ENCODE results near the gene SUSD2.

SUSD2 gene

DNA sequence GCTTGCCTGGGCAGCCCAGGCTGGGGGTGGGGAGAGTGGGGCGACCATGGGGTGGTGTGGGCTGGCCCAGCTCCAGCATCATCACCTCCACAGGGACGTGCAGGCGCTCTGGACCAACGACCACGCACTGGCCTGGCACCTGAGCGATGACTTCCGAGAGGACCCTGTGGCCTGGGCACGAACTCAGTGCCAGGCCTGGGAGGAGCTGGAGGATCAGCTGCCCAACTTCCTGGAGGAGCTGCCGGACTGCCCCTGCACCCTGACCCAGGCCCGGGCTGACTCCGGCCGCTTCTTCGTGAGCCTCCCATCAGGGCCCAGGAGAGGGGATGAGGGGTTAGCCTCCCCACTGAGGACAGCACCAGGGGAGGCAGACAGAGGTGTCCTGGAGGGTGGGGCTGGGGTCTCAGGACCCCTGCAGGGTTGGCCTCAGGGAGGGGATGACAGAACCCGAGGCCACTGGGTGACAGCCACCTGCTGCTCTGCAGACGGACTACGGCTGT, 3.8 kb downstream of the SUSD2 start:
- POLR2A ChIA-PET = no interaction called here
- DNase-seq (ENCODE audit: extremely low spot score) = no peak
- CTCF ChIA-PET = no interaction called here
- TF ChIP-seq FOXK2 (IDR thresholded peaks at IDR 0.05) = no peak
- no peak for TF ChIP-seq FOXA1 (IDR thresholded peaks at IDR 0.05)
- TF ChIP-seq ELF4 (IDR thresholded peaks at IDR 0.05) = no peak
- no peak for TF ChIP-seq LEF1 (IDR thresholded peaks at IDR 0.05; ENCODE audit: borderline replicate concordance)
- no peak for TF ChIP-seq L3MBTL2 (conservative IDR thresholded peaks at IDR 0.05)
- TF ChIP-seq NFRKB (IDR thresholded peaks at IDR 0.05) = no peak
- no peak for TF ChIP-seq CTBP1 (IDR thresholded peaks at IDR 0.05; ENCODE audit: borderline replicate concordance)
- no peak for TF ChIP-seq FOXM1 (IDR thresholded peaks at IDR 0.05; ENCODE audit: borderline replicate concordance)
- no peak for TF ChIP-seq SUZ12 (IDR thresholded peaks at IDR 0.05)
- no peak for TF ChIP-seq TARDBP (IDR thresholded peaks at IDR 0.05)

DNA sequence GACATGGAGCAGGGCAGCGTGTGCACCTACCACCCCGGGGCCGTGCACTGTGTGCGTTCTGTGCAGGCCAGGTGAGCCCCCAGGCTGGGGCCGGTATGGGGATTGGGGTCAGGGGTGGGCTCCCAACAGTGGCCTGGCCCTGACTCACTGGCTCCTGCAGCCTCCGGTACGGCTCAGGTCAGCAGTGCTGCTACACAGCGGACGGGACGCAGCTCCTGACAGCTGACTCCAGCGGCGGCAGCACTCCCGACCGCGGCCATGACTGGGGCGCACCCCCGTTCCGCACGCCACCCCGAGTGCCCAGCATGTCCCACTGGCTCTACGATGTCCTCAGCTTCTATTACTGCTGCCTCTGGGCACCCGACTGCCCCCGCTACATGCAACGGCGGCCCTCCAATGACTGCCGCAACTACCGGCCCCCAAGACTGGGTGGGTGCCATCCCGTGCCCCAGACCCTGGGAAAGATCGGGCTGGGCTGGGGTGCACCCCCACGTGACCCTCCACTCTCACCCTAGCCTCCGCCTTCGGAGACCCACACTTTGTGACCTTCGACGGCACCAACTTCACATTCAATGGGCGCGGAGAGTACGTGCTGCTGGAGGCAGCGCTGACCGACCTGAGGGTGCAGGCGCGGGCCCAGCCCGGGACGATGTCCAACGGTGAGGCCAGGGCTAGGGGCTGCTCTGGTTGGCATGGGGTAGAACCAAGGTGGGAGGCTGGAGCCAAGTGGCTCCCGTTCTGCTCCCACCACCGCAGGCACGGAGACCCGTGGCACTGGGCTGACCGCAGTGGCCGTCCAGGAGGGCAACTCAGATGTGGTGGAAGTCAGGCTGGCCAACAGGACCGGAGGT, 4.4 kb downstream of the SUSD2 start:
- CTCF ChIA-PET = no interaction called here
- no peak for DNase-seq (ENCODE audit: extremely low spot score)
- TF ChIP-seq FOXM1 (IDR thresholded peaks at IDR 0.05; ENCODE audit: borderline replicate concordance) (no peak), FOXA1 (IDR thresholded peaks at IDR 0.05) (no peak), FOXK2 (IDR thresholded peaks at IDR 0.05) (no peak), HDGF (IDR thresholded peaks at IDR 0.05; ENCODE audit: borderline replicate concordance) (no peak), TARDBP (IDR thresholded peaks at IDR 0.05) (no peak), ZNF384 (IDR thresholded peaks at IDR 0.05) (no peak), SUZ12 (IDR thresholded peaks at IDR 0.05) (no peak), L3MBTL2 (conservative IDR thresholded peaks at IDR 0.05) (no peak), NFRKB (IDR thresholded peaks at IDR 0.05) (no peak), LEF1 (IDR thresholded peaks at IDR 0.05; ENCODE audit: borderline replicate concordance) (no peak)
- TF ChIP-seq, protein P1, sequence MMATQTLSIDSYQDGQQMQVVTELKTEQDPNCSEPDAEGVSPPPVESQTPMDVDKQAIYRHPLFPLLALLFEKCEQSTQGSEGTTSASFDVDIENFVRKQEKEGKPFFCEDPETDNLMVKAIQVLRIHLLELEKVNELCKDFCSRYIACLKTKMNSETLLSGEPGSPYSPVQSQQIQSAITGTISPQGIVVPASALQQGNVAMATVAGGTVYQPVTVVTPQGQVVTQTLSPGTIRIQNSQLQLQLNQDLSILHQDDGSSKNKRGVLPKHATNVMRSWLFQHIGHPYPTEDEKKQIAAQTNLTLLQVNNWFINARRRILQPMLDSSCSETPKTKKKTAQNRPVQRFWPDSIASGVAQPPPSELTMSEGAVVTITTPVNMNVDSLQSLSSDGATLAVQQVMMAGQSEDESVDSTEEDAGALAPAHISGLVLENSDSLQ (IDR thresholded peaks at IDR 0.05) = no peak
- POLR2A ChIA-PET = no interaction called here

DNA sequence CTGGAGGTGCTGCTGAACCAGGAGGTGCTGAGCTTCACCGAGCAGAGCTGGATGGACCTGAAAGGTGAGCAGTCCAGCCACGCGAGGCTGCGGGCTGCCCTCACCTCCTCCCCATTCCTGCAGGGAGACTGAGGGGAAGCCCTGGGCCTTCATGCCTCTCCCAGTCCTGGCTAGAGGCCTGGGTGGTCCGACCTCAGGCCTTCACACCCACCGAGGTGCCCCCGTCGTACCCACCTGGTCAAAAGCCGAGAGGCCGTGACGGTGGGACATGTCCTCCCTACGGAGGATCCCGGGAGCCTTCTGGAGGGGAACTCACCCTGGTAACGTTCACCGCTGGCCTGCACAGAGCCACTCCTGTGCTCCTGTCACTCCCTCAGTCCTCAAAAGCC, 5.1 kb downstream of the SUSD2 start:
- CTCF ChIA-PET = no interaction called here
- POLR2A ChIA-PET = no interaction called here
- no peak for DNase-seq (ENCODE audit: extremely low spot score)
- no peak for TF ChIP-seq CTBP1 (IDR thresholded peaks at IDR 0.05; ENCODE audit: borderline replicate concordance)
- no peak for TF ChIP-seq HDGF (IDR thresholded peaks at IDR 0.05; ENCODE audit: borderline replicate concordance)
- TF ChIP-seq ZNF384 (IDR thresholded peaks at IDR 0.05) = no peak
- no peak for TF ChIP-seq BHLHE40 (IDR thresholded peaks at IDR 0.05; ENCODE audit: borderline replicate concordance)
- no peak for TF ChIP-seq FOXK2 (IDR thresholded peaks at IDR 0.05)
- no peak for TF ChIP-seq ELF4 (IDR thresholded peaks at IDR 0.05)
- no peak for TF ChIP-seq SP1 (IDR thresholded peaks at IDR 0.05)

DNA sequence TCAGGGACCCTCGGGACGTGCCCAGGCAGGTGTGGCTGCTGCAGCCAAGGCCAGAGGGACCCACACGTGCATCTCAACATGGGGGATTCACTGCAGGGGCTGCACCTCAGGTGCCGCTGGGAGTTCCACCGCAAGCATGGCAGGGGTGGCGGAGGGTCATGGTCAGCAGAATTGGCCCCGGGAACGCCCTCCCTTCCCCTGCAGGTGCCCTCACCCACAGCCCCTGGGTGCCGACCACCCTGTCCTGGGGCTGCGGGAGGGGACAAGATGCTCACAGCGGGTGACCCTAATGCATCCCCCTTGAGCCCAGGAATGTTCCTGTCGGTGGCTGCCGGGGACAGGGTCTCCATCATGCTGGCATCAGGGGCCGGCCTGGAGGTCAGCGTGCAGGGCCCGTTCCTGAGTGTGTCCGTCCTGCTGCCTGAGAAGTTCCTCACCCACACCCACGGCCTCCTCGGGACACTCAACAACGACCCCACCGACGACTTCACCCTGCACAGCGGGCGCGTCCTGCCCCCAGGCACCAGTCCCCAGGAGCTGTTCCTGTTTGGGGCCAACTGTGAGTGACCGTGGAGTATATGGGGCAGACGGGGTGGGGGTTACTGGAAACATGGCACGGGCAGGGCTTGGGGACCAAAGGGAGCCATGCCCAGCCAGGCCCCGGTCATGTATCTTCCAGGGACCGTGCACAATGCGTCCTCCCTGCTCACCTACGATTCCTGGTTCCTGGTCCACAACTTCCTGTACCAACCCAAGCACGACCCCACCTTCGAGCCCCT, 5.8 kb downstream of the SUSD2 start:
- ChIA-PET CTCF (no interaction called here), POLR2A (no interaction called here)
- no peak for DNase-seq (ENCODE audit: extremely low spot score)
- no peak for TF ChIP-seq HDGF (IDR thresholded peaks at IDR 0.05; ENCODE audit: borderline replicate concordance)
- no peak for TF ChIP-seq LEF1 (IDR thresholded peaks at IDR 0.05; ENCODE audit: borderline replicate concordance)
- no peak for TF ChIP-seq TARDBP (IDR thresholded peaks at IDR 0.05)
- no peak for TF ChIP-seq ELF4 (IDR thresholded peaks at IDR 0.05)
- no peak for TF ChIP-seq ZNF384 (IDR thresholded peaks at IDR 0.05)
- no peak for TF ChIP-seq BHLHE40 (IDR thresholded peaks at IDR 0.05; ENCODE audit: borderline replicate concordance)

DNA sequence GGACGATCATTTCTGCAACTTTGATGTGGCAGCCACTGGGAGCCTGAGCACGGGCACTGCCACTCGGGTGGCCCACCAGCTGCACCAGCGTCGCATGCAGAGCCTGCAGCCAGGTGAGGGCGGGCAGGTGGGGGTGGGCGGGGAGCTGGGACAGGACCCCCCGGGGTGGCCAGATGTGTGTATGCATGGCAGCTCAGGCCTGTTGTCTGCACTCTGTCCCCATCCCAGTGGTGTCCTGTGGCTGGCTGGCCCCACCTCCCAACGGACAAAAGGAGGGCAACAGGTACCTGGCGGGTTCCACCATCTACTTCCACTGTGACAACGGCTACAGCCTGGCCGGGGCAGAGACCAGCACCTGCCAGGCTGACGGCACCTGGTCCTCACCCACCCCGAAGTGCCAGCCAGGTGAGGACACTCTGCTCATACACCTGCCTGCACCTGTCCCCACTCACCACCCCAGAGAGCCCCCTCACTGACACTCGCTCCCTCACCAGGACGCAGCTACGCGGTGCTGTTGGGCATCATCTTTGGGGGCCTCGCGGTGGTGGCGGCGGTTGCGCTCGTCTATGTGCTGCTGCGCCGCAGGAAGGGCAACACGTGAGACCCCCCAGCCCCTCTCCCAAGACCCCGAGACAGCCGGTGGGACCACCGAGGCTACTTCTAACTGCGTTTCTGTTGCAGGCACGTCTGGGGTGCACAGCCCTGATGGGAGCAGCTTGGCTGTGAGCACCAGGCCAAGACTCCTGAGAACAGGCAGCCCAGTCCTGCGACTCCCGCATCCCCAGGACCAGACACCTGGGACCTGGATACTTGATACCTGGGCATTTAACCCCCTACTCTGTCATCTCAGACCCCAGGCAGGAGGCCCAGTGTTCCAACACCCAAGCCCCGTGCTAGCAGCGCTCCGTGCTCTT, 6.7 kb downstream of the SUSD2 start:
- DNase-seq (ENCODE audit: extremely low spot score) = no peak
- CTCF ChIA-PET = interaction anchor here (0.6 to 0.7 kb wide), 2 partner anchors 11 to 40 kb away, joined by 3 read pairs; no protein-coding TSS in a partner anchor
- POLR2A ChIA-PET = no interaction called here
- TF ChIP-seq ARNT (IDR thresholded peaks at IDR 0.05) (no peak), TARDBP (IDR thresholded peaks at IDR 0.05) (no peak), FOXK2 (IDR thresholded peaks at IDR 0.05) (no peak), SUZ12 (IDR thresholded peaks at IDR 0.05) (no peak), LEF1 (IDR thresholded peaks at IDR 0.05; ENCODE audit: borderline replicate concordance) (no peak), ELF4 (IDR thresholded peaks at IDR 0.05) (no peak), ZNF384 (IDR thresholded peaks at IDR 0.05) (no peak), FOXM1 (IDR thresholded peaks at IDR 0.05; ENCODE audit: borderline replicate concordance) (no peak), HDGF (IDR thresholded peaks at IDR 0.05; ENCODE audit: borderline replicate concordance) (no peak), L3MBTL2 (conservative IDR thresholded peaks at IDR 0.05) (no peak), BHLHE40 (IDR thresholded peaks at IDR 0.05; ENCODE audit: borderline replicate concordance) (no peak), CTBP1 (IDR thresholded peaks at IDR 0.05; ENCODE audit: borderline replicate concordance) (no peak), NFRKB (IDR thresholded peaks at IDR 0.05) (no peak), SP1 (IDR thresholded peaks at IDR 0.05) (no peak), FOXA1 (IDR thresholded peaks at IDR 0.05) (no peak)
- TF ChIP-seq, protein P1 (IDR thresholded peaks at IDR 0.05) = no peak
